Measurements from ENCODE around the gene CDH18.
"Not testable (repeated sequence)": the region's sequence is repeated elsewhere in the genome, so short reads cannot be mapped to it uniquely, and the experiment has no call there.

Gene CDH18

DNA sequence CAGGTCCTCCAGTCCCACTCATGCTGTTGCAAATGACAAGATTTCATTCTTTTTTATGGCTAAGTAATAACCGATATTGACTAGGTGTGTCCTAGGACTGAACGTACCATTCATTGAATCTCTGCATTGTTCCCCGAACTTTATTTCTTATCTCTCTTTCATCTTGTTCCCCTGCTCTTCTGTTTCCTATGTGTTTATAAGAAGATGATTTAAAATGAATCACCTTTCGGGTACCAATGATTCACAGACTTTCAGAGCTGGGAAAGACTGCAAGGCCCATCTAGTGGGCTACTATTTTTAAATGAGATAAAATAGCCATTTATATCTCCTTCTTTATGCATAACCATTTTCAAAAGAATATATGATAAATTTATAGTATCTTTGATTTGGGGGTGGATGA is 133.0 kb downstream of the CDH18 start:
- DNase-seq = peak; percentile 32

- peak; percentile 87 for DNase-seq
These were observed 134.3 kb downstream of the CDH18 start for GRCh38 chr5:19853616-19854240.

GRCh38 chr5:19837536-19838174 is 150.3 kb downstream of the CDH18 start:
- peak; percentile 73 for DNase-seq

DNA sequence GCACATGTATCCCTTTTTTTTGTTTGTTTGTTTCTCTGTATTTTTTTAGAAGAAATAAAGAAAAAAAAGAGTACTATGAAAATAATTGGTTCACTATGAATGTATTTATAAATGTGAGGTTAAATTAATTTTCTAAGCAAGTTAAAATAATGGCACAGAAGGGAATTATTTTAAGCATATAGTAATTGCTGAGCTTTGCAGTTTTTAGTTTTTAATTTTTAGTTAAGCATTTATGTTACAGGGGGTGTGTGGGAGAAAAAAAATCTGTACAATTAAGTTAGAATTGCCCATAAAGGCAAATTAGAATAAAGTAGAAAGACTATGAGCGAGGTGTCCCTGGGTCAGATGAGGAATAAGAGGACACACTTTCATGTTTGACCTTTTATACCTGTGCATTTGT is 152.6 kb downstream of the CDH18 start:
- no peak for DNase-seq

GRCh38 chr5:19812720-19813119 is 175.3 kb downstream of the CDH18 start:
- DNase-seq = not testable (repeated sequence)

GRCh38 chr5:19806756-19807155 is 181.2 kb downstream of the CDH18 start:
- no peak for DNase-seq

DNA sequence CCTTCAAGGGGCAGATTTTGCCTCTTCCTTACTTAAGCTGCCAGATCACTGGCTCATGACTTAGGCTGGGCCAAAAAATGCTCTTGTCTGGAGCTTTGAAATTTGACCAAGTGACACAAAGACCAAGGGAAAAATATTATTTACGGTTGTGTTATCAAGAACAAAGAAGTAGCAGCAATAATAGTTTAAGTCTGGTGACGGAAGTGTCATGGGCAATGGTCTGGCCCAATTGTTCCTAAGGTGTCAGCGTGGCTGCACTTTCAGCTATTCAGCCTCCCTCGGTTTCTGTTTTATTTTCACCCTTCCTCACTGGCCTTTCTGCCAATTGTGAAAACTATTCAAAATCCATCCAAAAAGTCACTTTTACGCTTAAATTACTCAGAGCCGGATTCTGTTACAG is 185.3 kb downstream of the CDH18 start:
- no peak for DNase-seq

GRCh38 chr5:19795218-19795617 is 192.8 kb downstream of the CDH18 start:
- peak; percentile 13 for DNase-seq

GRCh38 chr5:19790829-19791466 is 197.1 kb downstream of the CDH18 start:
- no peak for DNase-seq

- no peak for DNase-seq
These were observed 205.4 kb downstream of the CDH18 start for GRCh38 chr5:19782566-19782965.

- no peak for DNase-seq
These were observed 210.6 kb downstream of the CDH18 start for GRCh38 chr5:19777363-19777762.

DNA sequence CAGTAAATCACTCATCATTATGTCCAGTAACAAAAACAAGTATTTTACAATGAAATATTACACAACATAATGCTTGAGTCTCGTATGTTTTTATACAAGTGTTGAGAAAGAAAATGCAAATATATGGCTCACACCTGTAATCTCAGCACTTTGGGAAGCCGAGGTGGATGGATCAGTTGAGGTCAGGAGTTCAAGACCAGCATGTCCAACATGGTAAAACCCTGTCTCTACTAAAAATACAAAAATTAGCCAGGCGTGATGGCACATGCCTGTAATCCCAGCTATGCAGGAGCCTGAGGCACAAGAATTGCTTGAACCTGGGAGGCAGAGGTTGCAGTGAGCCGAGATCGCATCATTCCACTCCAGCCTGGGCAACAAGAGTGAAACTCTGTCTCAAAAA is 211.1 kb downstream of the CDH18 start:
- DNase-seq = not testable (repeated sequence)

GRCh38 chr5:19771174-19771835 is 216.7 kb downstream of the CDH18 start:
- peak; percentile 20 for DNase-seq

- DNase-seq = no peak
These were observed 217.6 kb downstream of the CDH18 start for GRCh38 chr5:19770396-19770795.

DNA sequence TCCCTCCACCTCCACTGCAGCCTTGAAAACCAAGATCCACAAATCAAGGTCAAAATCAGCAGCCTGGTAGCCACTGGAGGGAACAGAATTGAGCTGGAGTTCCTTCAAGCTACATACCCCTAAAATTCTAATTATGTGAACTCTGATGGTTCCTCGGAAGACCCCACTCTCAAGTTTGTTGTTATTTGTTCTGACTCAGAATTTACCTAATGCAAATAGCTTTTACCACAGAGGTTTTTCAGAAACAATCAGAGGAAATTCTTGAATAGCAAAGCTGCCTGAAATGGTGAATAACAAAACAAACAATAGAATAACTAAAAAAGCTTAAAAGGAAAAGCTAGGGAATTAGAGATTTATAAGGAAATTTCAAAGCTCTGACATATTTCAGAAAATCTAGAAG is 220.0 kb downstream of the CDH18 start:
- no peak for DNase-seq

GRCh38 chr5:19753579-19753978 is 234.4 kb downstream of the CDH18 start:
- no peak for DNase-seq

- no peak for DNase-seq
These were observed 236.7 kb downstream of the CDH18 start for GRCh38 chr5:19751326-19751725.

DNA sequence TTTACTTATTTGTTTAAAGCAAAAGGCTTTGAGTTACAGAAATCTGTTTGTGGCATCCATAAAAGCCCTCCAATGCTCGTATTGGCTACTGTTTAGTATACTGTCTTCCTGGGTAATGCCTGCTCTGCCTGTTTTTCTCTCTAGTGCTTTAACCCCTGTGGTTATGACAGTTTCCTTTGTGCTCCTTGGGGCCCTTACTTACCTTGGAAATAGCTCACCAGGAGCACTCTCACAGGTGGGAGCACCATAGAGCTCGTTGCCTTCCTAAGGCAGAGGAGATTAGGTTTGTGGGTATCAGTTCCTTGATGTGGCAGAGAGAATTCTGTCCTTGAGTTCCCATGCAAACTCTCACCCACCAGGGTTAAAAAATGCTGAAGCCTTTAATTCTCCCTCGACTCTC is 242.8 kb downstream of the CDH18 start:
- DNase-seq = no peak

DNA sequence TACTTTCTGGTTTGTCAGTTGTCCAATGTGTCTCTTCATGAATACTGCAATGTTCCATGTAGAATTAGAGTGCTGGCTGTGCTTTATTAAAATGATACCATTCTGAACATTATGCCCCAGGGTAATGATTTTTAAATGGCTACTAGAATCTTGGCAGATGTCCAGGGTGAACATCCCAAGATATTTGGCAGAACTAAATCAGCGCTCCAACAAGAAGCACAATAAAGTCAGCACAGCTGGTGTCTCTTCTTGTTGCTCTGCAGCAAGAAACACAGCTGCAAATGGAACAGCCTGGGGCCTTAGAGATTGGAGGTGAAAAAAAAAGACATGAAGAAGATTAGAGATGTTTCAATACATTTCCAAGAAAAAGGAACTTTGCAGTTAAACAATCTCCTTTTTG is 248.3 kb downstream of the CDH18 start:
- DNase-seq = no peak

DNA sequence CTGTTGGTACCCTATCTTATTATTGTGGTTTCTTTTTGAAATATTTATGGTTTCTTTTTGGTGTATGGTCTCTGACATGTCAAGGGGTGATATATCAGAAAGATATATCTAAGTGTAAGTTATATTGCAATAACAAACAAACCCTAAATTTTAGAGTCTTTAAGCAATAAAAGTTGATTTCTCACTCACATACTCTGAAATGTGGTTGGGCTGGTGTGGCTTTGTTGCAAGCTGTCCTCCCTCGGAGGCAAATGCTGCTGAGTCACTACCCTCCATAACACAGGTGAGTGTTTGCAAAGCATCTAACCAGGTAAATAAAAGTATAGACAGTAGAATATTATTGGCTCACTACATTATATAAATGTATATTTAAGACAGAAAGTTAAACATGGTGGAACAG is 253.2 kb downstream of the CDH18 start:
- no peak for DNase-seq

GRCh38 chr5:19733612-19734495 is 254.1 kb downstream of the CDH18 start:
- no peak for DNase-seq

GRCh38 chr5:19728571-19728970 is 259.4 kb downstream of the CDH18 start:
- DNase-seq = no peak

- no peak for DNase-seq
These were observed 268.9 kb downstream of the CDH18 start for GRCh38 chr5:19719109-19719508.
